NOMO-1 treated with dmso at 0.1 percent for 144 hours (cell line): Measurements from ENCODE around the gene GBX2.

Experiments used
- DNase-seq: peaks from one replicate; lab custom pipeline; 2025; ENCODE audit not compliant: unreplicated experiment; lab: John Stamatoyannopoulos, UW

GBX2 gene

DNA sequence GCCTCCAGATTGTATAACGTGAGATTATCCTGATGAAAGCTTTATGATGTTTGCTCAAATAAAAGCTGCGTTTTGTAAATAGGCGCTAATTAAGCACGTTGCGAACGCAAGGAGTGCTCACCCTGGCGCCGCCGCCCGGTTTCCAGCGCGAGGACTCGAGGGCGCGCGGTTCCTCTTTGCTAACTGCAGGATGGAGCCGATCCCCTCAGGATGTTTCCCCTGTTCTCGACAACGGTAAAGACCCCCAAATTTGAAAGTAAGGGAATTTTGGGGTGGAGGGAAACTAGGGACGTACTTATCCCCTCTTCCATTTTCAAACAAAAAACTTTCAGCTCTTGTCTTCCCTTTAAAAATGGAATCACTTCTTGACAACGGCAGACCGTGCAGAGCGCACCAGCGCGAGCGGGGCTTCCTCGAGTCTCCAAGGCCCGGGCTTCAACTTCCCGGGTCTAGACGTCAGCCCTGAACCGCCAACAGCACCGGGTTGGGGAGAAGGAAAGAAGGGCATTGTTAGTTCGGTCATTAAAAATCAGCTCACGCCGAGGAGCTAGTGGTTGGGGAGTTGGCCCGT is 1.1 kb upstream of the GBX2 start:
- DNase-seq, result no peak

DNA sequence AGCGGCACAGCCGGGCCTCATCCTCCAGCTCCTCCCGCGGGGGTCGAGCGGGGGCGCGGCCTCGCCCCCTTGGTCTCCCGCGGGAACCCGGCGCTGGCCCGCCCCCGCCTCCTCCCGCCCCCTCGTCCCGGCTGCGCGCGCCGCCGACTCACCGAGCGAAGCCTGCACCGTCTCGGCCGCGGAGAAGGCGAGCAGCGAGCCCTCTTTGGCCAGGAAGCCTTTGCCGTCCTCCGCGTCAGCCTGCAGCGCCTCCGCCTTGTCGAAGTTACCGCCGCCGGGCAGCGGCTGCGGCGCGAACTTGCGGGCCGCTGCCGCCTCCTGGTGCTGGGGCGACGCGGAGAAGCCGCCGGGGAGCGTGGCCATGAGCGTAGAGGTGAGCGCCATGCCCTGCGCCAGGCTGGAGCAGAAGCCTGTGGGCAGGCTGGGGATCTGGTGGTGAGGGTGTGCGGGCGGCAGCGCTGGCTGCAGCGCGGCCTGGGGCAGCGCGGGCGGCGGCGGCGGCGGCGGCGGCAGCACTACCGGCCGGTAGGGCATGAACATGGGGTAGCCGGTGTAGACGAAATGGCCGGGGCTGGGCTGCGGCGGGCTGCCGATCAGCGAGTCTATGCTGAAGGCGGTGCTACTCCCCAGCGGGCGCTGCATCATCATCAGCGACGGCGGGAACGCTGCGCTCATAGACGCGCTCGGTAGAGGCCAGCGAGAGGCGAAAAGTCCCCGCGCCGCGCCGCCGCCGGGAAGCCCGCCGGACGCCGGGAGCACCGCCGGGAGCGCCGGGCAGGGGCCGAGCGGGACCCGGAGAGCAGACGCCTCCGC is 683 bp downstream of the GBX2 start:
- DNase-seq, result no peak

DNA sequence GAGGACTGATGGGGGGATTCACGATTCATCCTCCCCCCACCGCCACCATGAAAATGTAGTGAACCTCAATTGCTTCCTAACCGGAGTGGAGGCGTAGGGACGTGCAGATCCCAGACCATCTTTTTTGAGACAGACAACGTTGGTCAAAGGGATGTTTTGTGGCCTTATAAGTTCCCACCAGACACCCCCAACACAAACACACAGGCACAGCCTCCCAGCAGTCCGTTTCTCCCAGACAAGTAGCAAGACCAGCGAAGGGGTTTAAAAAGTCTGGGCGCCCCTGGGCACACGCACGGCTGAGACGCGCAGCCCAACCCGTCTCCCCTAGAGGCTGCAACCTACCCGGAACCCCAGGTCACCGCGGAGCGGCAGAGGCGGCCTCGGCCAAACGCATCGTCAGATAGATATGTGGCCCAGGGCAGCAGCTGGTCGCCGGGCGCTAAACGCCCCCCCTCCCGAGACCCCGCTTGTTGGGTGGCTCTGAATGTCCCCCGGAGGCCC is 1.3 kb downstream of the GBX2 start:
- no peak for DNase-seq

DNA sequence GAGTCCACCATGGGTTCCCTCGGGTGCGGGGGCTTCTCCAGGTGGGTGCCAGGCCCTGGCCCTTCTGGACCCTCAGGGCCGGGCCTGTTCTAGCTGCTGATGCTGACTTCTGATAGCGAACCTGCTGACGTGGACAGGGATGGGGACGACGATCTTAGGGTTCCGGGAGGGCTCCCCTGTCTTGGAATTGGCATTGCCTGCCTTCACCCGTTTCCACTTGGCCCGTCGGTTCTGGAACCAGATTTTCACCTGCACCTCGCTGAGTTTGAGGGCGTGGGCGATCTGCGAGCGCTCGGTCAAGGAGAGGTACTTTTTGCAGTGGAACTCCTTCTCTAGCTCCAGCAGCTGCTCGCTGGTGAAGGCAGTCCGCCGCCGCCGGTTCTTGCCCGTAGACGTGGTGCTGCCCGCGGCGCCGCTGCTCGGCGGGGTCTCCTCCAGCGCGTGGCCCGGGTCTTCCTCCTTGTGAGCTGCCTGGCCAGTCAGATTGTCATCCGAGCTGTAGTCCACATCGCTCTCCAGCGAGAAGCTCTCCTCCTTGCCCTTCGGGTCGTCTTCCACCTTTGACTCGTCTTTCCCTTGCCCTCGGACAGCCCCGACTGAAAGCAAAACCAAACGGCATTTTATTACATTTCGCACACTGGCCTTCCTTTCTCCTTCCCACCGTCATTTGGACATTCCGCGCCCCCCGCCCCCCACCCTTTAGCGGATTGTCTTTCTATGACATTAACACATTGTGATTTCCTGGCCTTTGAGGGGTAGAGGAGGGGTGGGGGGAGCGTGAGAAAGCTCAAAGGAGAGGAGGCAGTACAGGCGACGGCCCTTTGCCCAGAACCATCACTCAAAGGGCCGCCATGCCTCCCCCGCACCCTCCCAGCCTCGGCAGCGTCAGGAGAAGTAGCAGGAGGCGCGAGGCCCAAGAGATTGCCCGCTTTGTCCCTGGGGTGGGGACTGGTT is 2.1 kb downstream of the GBX2 start:
- DNase-seq, result no peak

DNA sequence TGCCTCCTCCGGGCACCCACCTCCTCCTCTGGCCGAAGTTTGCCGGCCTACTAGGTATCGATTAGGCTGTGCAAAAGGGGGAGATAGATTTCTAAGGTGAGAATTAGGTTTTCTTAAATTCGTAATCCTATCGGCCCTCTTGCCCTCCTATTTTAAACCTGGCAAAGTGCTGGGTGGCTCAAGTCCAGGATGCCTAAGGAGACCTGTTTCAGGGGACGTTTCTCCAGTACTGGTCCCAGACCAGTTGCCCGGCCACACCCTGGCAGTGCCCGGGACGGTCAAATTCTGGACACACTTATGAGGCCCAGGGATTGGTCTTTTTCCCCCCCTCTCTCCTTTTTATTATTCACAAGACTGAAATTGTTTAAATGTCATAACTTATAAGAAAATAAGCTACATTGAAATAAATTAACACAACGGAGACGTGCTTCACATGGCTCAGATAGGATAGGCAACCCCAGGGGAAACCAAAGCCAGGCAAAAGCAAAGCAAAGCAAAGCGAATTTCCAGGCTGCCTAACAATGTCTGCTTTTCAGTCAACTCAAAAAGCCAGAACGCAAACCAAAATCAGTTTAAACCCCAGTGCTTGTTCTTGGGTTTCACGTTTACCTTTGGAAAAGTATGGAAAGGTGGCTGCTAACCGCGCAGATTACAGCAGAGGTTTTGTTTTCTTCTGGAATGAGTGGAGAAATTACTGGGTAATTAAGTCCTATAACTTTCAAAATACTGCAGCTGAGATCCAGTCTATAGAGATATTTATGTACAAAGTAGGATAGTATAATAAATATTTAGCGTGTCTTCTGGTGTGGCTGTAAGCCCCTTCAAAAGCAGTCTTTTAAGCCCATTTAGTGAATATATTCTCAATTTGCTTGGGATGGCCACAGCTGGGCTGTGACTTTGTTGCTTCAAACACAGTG is 3.0 kb downstream of the GBX2 start:
- no peak for DNase-seq

DNA sequence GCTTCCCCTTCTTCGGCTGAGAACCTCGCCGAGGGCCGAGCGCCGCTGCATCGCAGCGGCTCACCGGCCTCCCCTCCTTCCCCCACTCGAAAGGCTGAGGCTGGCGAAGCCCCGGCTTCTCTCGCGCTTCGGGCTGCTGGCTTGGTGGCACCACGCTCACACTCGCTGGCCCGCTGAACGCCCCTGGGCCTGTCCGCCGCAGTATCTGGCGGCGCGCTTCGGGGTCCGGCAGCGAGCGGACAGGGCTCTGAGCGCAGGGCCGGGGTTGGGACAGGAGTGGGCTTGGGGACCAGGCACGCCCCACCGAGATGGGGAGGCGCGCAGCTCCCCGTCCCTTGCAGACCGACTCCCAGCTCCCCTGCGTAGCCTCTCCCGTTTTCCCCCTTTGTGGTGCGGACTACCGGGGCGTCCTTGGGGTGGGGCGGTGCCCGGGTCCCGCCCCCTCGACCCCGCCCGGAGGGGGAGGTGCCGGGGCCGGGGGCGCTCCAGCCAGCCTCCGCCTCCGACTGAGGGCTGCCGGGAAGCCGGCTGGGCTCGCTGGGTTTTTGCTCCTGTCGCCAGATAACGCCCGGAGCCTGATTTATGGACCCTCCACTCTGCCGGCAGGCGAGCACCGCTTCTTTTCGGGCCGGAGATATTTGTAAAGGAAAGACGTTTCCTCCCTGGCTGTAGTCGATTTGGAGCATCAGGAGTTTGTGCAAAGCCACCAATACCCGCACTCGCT is 3.8 kb downstream of the GBX2 start:
- no peak for DNase-seq

DNA sequence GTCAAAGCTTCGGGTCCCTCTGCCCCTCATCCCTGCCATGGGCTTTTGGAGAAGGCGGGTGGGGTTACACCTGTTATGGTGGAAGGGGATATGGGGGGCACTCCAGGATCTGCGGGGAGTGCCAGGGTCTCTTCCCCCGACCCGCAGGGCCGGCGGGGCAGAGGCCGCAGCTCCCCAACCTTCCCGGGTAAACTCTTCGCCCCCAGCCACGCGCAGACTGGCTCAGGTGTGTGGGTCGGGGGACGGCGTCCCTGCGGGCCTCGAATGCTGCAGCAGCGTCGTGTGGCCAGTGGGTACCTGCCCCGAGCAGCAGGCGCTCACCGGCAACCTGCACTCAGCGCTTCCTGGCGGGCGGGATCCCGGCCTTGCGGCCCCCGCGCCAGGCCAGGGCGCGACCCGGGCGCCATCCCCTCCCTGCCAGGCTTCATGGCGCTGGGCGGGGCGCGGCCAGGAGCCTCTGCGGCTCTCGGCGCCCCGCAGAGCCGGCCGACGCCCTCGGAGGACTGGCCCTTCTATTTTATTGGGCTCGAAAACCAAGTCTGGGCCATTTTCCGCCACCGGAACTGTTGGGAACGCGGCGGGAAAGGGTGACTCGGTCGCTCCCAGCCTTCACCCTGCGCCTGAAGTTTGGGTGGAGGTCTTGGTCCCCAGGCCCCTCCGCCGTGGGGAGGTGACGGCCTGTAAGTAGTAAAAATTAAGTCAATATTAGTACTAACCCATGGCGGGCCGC is 4.5 kb downstream of the GBX2 start:
- no peak for DNase-seq

DNA sequence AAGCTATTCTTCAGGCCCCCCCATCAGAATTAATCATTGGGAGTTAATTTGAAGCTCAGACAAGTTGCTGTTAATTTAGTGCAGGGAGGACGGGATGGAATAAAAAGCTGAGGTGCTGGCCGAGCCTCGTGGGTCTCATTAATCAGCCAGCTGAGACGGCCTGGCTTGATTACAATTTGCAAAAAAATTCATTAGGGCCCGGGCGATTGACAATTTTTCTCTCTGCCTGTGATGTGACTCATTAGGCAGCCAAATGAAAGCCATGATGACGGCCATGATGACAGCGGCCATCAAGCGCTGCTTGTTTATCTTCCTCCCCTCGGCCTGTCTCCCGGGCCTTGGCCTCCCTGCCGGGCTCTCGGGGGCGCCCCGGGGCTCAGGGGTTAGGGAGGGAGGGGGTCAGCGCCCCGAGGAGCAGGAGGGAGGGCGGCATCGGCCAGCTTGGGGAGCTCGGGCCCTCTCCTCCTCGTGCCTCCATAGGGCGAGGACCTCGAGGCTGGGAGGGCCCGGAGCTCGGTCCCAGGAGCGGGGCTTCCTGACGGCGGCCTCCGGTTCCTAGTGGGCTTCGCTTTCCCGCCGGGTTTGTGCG is 5.2 kb downstream of the GBX2 start:
- DNase-seq, result no peak

DNA sequence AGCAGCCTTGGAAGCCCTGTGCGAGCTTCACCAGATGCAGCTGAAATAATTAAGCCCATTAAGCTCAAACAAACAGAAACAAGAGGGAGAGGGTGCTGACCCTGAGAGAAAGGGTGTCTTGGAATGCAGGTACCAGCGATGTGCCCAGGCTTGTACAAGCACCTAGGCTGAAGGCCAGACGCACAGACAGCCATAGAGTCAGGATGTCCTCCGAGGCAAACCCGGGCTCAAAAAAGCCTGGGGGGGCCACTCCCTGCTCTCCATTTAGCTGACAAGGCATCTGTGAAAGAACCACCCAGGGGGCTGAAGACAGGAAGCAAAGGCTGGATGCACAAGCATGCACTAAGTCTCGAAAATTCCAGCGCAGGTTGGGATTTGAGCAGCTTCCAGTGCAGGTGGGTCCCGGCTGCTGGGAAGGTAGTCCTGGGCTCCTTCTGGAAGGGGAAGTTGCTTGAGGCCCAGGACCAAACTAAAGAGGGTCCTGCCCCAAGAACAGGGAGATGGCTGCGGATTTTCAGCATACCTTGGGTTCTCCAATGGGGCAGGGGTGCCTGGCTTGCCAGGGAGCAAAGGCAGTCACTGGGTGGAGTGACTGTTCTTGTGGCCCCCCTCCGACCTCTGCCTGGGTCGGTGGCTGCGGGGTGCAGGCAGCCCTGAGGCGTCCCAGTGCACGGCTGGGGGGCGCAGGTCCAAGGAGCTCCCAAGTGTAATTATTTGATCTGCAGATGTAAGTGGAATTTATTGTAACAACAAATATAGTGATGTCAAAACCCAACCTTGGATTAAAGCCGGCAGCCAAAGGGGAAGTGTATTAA is 5.9 kb downstream of the GBX2 start:
- DNase-seq, result no peak

DNA sequence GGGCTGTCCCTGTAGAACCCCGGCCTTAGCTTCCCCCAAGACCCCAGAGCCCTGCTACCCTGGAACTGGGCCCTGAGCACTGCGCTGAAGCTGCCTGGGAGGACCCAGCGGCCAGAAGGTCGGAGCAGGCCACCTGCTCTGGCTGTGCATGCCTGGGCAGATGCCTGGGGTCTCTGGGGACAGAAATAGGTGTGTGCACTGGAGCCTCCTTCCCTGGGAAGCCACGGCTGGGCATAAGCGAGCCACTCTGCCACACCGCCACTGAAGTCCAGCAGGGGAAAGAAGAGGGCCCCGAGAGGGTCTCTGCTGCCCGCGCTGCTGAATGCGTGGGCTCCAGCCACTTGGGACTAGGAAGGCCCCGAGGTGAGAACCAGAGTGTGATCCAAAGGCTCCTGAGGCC is 6.7 kb downstream of the GBX2 start:
- no peak for DNase-seq

DNA sequence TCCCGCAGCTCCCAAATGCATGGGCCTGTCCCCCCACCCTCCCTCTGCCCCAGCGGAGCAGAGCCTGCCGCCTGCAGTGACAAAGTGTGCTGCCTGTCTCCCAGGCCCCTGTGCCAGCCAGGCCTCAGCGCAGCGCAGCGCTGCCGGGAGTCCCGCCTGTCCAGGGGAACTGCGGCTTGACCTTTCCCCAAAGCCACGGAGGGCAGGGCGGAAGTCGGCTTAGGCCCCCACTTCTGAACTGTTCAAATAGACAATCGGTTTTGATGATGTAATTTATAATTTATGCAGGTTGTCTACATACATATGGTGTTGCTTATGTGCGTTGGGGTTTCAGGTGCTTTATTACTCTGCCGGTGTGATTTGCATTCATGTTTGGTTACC is 7.1 kb downstream of the GBX2 start:
- no peak for DNase-seq

DNA sequence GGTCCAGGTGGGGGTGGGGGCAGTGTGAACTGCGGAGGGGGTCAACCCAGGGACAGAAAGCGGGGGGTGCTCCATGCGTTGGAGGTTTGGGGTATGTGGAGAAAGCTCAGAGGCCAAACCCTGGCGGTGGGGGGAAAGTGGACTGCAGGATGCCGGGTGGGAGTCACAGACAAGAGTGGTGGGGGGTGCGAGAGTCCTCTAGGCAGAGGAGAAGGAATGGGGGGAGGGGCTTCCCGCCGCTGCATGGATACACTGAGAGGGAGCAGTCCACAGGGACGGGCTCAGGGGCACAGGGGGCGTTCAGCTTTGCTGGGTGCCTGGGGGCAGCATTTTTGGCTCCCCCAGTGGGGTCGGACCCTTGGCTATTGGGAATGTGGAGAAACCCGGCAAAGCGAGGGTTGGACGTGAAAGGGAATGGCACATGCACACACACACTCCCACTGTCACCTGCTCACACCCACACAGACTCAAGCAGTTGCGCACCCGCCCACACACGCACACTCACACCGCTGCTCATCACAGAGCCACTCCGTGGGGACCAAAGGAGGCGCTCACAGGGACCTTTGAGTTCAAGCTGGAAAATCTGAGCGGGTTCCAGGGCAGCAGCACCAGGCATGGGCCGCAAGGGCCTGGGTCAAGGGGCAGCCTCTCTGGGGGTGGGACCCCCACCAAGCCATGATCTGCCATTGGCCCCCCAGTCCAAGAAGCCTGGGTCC is 7.7 kb downstream of the GBX2 start:
- no peak for DNase-seq

DNA sequence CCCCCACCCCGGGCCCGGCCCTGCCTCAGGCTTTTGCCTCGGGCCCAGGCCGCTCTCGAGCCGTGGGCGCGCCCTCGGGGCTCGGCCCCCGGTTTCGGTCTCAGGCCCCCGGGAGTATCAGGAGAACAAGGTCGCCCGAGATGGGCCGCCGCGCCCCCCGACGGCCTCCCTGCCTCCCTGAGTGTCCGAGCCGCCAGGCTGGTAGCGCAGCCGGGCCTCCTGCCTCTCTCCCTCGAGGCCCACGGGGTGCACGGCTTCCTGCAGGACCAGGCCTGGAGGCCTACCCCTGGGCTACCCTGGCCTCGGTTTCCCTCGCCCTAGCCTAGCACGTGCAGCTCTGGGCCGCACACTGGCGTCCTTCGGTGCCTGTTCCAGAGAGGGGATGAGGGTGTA is 8.4 kb downstream of the GBX2 start:
- no peak for DNase-seq

DNA sequence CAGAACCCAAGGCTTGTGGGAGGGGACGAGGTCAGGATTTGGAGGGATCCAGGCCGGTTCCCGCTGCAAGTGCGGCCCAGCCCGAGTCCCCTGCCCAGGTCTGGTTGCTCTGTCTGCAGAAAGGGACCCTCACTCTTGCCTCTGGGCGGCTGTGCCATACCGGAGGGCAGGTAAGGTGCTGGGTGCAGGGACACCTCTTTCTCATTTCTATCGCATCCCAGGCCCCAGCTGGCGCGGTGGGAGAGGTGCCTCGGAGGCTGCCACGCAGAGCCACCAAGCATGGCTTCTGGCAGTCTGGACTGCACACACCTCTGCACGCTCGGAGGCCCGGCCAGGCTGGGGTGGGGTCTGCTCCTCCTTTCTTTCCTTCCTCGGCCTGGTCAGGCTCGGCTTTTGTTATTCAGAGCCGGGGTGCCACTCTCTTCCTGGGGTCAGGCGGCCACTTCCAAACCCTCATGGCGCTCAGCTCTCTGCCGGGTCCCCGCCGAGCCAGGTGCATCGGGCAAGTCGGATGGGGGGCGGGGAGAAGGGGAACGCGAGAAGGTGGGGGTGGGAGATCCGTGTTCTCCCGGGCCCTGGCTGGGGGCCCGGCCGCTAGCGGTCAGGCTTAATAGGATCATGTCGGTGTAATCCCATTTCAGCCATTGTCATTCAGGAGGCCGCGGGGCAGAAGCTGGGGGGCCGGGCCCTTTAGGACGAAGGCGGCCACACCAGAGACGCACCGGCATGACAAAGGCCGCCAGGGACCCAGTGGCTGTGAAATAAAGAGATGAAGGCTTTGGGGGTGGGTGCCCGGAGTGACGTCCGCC is 9.0 kb downstream of the GBX2 start:
- no peak for DNase-seq

DNA sequence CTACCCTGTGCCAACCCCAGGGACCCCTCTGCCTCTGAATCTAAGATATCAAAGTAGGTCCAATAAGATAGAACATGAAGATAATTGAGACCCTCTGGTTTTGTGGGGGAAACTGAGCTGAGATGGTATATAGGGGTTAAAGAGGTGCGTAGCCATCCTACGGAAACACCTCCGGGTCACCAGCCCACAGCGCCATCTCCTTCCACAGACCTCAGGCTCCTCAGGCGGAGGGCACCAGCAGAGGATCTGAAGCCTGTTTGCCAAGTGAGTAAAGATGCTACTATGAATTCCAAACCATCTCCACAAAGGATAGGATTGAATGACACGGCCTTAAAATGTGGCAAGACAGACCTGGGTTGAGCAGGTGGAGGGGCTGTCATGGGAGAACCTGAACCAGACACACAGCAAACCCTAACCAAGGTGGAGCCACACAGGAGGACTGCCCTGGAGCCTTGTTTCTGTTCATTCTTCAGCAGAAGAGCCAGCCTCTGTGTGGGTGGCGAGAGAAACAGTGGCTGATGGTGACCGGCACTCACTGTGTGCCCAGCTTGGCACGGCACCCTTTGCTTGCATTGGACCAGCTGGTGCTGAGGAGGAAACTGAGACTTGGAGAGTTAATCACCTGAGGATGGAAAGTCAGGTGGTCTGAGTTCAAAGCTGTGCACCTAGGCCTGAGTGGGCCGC is 10.2 kb downstream of the GBX2 start:
- DNase-seq, result no peak

DNA sequence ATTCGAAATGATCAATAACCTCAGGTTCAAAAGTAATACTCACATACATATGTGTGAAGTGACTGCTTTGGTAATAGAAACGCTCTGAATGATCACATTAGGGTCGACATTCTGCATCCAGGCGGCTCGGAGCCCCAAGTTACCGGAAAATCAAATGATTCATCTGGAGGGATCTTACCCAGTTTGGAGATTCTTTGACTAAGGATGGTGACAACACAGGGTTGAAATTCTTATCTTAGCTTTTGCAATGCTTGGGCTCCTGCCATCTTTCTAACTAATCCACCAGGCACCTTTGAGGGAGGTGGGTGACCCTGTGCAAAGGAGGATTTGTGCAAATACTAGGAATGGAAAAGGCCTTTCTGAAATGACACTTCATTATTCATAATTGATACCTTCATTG is 10.8 kb downstream of the GBX2 start:
- no peak for DNase-seq
